ENCODE measurements around the gene PHF2.

DNA sequence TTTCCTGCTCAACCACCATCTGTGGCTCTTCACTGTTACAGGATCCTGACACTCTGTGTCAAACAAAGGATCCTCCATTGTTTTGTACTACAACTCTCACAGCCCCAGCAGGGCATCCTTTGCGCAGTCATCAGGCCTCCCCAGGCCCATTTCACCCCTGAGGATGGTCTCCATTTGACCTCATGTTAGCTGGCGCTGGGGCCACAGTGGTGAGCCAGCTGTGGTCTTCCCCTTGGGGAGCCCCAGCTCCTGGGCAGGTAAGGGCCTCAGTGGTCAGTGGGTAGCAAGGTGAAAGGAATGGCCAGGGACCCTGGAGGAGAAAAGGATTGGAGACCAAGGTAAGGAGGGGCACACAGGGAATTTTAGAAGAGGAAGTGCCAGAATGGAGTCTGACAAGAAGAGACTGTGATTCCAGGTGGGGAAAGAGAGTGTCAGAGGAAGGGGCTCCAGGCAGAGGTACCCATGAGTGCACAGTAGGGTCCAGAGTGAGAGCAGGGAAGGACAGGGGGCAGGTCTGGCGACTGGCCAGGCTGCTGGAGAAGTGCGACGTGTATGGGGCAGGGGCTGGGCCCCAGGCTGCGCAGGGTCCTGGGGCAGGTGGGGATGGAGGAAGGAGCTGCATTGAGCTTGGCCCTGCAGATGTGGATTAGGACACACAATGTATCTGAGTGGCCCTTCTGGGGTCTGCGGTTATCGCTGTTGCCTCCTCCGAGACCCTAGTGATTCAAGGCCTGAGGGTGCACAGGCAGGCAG, 109.9 kb downstream of the PHF2 start:
- TF ChIP-seq EP300 (IDR thresholded peaks at IDR 0.05) (no peak), POLR2A (IDR thresholded peaks at IDR 0.05) (no peak)
- TF ChIP-seq, protein P1, sequence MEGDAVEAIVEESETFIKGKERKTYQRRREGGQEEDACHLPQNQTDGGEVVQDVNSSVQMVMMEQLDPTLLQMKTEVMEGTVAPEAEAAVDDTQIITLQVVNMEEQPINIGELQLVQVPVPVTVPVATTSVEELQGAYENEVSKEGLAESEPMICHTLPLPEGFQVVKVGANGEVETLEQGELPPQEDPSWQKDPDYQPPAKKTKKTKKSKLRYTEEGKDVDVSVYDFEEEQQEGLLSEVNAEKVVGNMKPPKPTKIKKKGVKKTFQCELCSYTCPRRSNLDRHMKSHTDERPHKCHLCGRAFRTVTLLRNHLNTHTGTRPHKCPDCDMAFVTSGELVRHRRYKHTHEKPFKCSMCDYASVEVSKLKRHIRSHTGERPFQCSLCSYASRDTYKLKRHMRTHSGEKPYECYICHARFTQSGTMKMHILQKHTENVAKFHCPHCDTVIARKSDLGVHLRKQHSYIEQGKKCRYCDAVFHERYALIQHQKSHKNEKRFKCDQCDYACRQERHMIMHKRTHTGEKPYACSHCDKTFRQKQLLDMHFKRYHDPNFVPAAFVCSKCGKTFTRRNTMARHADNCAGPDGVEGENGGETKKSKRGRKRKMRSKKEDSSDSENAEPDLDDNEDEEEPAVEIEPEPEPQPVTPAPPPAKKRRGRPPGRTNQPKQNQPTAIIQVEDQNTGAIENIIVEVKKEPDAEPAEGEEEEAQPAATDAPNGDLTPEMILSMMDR (IDR thresholded peaks at IDR 0.05), result no peak

All from suprapubic skin (tissue), 3 donors.